Vagina (tissue), 2 donors: ENCODE data around the gene DPYD.

ENCODE experiments used
- POLR2A ChIP-seq, 2 donors: fragments of 450-650 bp; IDR thresholded peaks; one replicate each; pipeline ENCODE4 v1.6.1; 2017; ENCODE audit warnings: antibody characterized with exemption in 2 of 2, mild to moderate bottlenecking in 2 of 2, moderate library complexity in 2 of 2
- TF ChIP-seq, protein P1 (sequence below), 3 experiments: fragments of 450-650 bp in 2 of 3; fragments of 200-600 bp in 1 of 3; sonication (generic) in 1 of 3; IDR thresholded peaks; one replicate each; pipeline ENCODE4 v1.5.1; 2017 to 2019; ENCODE audit warnings: antibody characterized with exemption in 3 of 3, mild to moderate bottlenecking in 2 of 3, moderate library complexity in 2 of 3

DNA sequence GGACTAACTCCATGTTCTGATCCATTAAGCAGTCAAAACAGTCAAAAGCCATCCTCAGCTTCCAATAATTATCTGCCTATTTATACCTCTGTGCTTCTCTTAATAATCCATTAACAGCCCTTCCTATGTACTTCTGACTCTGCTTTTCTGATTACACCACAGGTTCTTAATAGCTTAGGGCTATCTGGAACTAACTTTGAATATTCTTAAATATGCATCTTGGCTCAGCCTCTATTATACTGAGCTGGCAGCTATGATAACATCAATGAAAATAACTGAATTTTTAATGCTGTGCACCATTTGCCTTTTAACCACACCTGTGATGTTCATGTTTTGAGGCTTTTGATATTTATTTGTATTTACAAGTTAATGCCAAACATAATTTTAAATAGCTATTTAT is 175.9 kb downstream of the DPYD start:
- TF ChIP-seq, protein P1, sequence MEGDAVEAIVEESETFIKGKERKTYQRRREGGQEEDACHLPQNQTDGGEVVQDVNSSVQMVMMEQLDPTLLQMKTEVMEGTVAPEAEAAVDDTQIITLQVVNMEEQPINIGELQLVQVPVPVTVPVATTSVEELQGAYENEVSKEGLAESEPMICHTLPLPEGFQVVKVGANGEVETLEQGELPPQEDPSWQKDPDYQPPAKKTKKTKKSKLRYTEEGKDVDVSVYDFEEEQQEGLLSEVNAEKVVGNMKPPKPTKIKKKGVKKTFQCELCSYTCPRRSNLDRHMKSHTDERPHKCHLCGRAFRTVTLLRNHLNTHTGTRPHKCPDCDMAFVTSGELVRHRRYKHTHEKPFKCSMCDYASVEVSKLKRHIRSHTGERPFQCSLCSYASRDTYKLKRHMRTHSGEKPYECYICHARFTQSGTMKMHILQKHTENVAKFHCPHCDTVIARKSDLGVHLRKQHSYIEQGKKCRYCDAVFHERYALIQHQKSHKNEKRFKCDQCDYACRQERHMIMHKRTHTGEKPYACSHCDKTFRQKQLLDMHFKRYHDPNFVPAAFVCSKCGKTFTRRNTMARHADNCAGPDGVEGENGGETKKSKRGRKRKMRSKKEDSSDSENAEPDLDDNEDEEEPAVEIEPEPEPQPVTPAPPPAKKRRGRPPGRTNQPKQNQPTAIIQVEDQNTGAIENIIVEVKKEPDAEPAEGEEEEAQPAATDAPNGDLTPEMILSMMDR (IDR thresholded peaks at IDR 0.05): no peak
- TF ChIP-seq POLR2A (IDR thresholded peaks at IDR 0.05): no peak
